ENCODE results near the gene TRAPPC6A. TPM values are rescaled to one million over a fixed set of nuclear protein-coding genes. Genes with fewer than 3 reads are reported as not detected.

Gene TRAPPC6A
- total and polyA plus RNA-seq, 2 donors (not counting 1 experiment from before 2014, with no cell fraction given), result 9.3 to 15.9 TPM

DNA sequence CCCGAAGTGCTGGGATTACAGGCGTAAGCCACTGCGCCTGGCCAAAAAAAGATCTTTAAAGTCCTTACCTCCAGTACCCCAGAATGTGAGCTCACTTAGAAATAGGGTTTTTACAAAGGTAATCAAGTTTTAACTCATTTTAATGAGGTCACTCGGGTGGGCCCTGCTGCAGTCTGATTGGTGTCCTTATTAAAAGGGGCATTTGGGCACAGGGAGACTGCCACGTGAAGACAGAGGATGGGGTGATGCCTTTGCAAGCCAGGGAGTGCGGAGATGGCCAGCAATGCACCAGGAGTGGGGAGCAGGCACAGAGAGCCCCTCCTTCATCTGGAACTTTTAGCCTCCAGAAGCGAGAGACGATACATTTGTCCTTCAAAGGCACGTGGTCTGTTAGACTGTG is 28.9 kb downstream of the TRAPPC6A start:
- Histone ChIP-seq H3K79me2 (ENCODE audit: control insufficient read depth, insufficient read depth, low read length) (no peaks in the 10 kb centered on the region), H3K9me3 (ENCODE audit: control insufficient read depth, insufficient read depth, low read depth, low read length) (no peaks in the 10 kb centered on the region), H2AFZ (ENCODE audit: low read length) (no peak overlapping the region), H4K20me1 (ENCODE audit: control insufficient read depth, extremely low read depth, insufficient read depth, low read length) (no peaks in the 10 kb centered on the region), H3K9ac (ENCODE audit: insufficient read depth, low read length) (no peak overlapping the region), H3K27me3 (ENCODE audit: control insufficient read depth, insufficient read depth, low read length) (peaks cover 6% of the 10 kb centered on the region), H3K4me3 (replicated peaks in 1 of 4; ENCODE audit: control extremely low read depth in 1 of 4, insufficient read depth in 1 of 4, low read depth in 3 of 4, low read length in 4 of 4) (no peak overlapping the region), H3K27ac (ENCODE audit: insufficient read depth, low read length) (no peak overlapping the region), H3K4me1 (ENCODE audit: control insufficient read depth, extremely low read depth, insufficient read depth, low read length) (peaks cover 9% of the 10 kb centered on the region), H3K36me3 (ENCODE audit: control insufficient read depth, insufficient read depth, low read length) (peaks cover 13% of the 10 kb centered on the region), H3K4me2 (ENCODE audit: extremely low read depth, insufficient read depth, low read length) (no peak overlapping the region)
- TF ChIP-seq, protein P1, sequence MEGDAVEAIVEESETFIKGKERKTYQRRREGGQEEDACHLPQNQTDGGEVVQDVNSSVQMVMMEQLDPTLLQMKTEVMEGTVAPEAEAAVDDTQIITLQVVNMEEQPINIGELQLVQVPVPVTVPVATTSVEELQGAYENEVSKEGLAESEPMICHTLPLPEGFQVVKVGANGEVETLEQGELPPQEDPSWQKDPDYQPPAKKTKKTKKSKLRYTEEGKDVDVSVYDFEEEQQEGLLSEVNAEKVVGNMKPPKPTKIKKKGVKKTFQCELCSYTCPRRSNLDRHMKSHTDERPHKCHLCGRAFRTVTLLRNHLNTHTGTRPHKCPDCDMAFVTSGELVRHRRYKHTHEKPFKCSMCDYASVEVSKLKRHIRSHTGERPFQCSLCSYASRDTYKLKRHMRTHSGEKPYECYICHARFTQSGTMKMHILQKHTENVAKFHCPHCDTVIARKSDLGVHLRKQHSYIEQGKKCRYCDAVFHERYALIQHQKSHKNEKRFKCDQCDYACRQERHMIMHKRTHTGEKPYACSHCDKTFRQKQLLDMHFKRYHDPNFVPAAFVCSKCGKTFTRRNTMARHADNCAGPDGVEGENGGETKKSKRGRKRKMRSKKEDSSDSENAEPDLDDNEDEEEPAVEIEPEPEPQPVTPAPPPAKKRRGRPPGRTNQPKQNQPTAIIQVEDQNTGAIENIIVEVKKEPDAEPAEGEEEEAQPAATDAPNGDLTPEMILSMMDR (conservative IDR thresholded peaks at IDR 0.05 in 1 of 2, IDR thresholded peaks at IDR 0.05 in 1 of 2; ENCODE audit: low read depth in 1 of 2, low read length in 2 of 2), result no peak
- TF ChIP-seq EZH2 (IDR thresholded peaks at IDR 0.05; ENCODE audit: low read length, missing control alignments), result no peak
- no peak for DNase-seq (ENCODE audit: low read depth in 2 of 2)

DNA sequence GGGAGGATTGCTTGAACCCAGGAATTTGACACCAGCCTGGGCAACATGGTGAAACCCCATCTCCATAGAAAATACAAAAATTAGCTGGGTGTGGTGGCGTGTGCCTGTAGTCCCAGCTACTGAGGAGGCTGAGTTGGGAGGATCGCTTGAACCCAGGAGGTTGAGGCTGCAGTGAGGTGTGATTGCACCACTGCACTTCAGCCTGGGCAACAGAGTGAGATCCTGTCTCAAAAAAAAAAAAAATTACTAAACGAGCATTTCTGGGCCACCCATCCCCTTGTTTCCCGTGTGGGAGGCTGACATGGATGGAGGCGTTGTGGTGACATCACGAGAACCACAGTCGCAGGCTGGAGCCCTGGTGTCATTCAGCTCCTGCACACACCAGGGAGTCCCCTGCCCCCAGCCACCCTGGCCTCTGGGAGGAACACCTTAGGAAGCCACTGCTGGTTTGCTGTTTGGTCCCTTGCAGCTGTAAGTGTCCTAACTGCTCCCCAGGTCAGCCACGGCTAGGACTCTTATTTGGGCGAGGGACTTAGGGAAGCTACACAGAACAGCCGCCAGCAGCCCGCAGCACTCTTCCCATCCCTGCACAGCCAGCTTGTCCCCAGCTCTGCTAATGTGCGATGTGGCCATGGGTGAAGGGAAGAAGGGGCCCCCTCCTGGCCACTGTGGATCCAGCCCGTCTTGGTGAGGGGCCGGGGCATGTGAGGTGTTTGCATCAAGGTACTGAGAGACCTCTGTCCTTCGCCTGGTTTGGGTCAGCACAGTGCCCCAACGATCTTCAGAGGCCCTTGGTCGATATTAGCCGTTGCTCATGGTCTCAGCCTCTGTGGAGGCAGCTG is 30.0 kb downstream of the TRAPPC6A start:
- Histone ChIP-seq H3K4me3 (replicated peaks in 1 of 4; ENCODE audit: control extremely low read depth in 1 of 4, insufficient read depth in 1 of 4, low read depth in 3 of 4, low read length in 4 of 4) (no peak overlapping the region), H3K9me3 (ENCODE audit: control insufficient read depth, insufficient read depth, low read depth, low read length) (no peaks in the 10 kb centered on the region), H3K27ac (ENCODE audit: insufficient read depth, low read length) (no peak overlapping the region), H4K20me1 (ENCODE audit: control insufficient read depth, extremely low read depth, insufficient read depth, low read length) (no peaks in the 10 kb centered on the region), H3K36me3 (ENCODE audit: control insufficient read depth, insufficient read depth, low read length) (peaks cover 15% of the 10 kb centered on the region), H3K9ac (ENCODE audit: insufficient read depth, low read length) (no peak overlapping the region), H2AFZ (ENCODE audit: low read length) (no peak overlapping the region), H3K79me2 (ENCODE audit: control insufficient read depth, insufficient read depth, low read length) (no peaks in the 10 kb centered on the region), H3K27me3 (ENCODE audit: control insufficient read depth, insufficient read depth, low read length) (peaks cover 6% of the 10 kb centered on the region), H3K4me1 (ENCODE audit: control insufficient read depth, extremely low read depth, insufficient read depth, low read length) (peaks cover 4% of the 10 kb centered on the region), H3K4me2 (ENCODE audit: extremely low read depth, insufficient read depth, low read length) (no peak overlapping the region)
- no peak for DNase-seq (ENCODE audit: low read depth in 2 of 2)
- TF ChIP-seq, protein P1 (conservative IDR thresholded peaks at IDR 0.05 in 1 of 2, IDR thresholded peaks at IDR 0.05 in 1 of 2; ENCODE audit: low read depth in 1 of 2, low read length in 2 of 2), result no peak
- no peak for TF ChIP-seq EZH2 (IDR thresholded peaks at IDR 0.05; ENCODE audit: low read length, missing control alignments)

- Histone ChIP-seq H3K9me3 (ENCODE audit: control insufficient read depth, insufficient read depth, low read depth, low read length) (no peaks in the 10 kb centered on the region), H4K20me1 (ENCODE audit: control insufficient read depth, extremely low read depth, insufficient read depth, low read length) (no peaks in the 10 kb centered on the region), H3K36me3 (ENCODE audit: control insufficient read depth, insufficient read depth, low read length) (peaks cover 17% of the 10 kb centered on the region), H3K27ac (ENCODE audit: insufficient read depth, low read length) (no peak overlapping the region), H3K27me3 (ENCODE audit: control insufficient read depth, insufficient read depth, low read length) (no peaks in the 10 kb centered on the region), H3K79me2 (ENCODE audit: control insufficient read depth, insufficient read depth, low read length) (no peaks in the 10 kb centered on the region), H3K4me1 (ENCODE audit: control insufficient read depth, extremely low read depth, insufficient read depth, low read length) (no peaks in the 10 kb centered on the region), H3K9ac (ENCODE audit: insufficient read depth, low read length) (no peak overlapping the region), H3K4me2 (ENCODE audit: extremely low read depth, insufficient read depth, low read length) (no peak overlapping the region), H3K4me3 (replicated peaks in 1 of 4; ENCODE audit: control extremely low read depth in 1 of 4, insufficient read depth in 1 of 4, low read depth in 3 of 4, low read length in 4 of 4) (no peak overlapping the region), H2AFZ (ENCODE audit: low read length) (no peak overlapping the region)
- TF ChIP-seq, protein P1 (conservative IDR thresholded peaks at IDR 0.05 in 1 of 2, IDR thresholded peaks at IDR 0.05 in 1 of 2; ENCODE audit: low read depth in 1 of 2, low read length in 2 of 2), result no peak
- TF ChIP-seq EZH2 (IDR thresholded peaks at IDR 0.05; ENCODE audit: low read length, missing control alignments), result no peak
- no peak for DNase-seq (ENCODE audit: low read depth in 2 of 2)
Measured at GRCh38 chr19:45146741-45147205, 31.3 kb downstream of the TRAPPC6A start.

Measured in fibroblast of lung (primary cell).